HG02938 (cell line): Measurements from ENCODE around the gene PTPRD.

Experiments used
- ATAC-seq: cut with Tn5 transposase; IDR thresholded peaks from one replicate; pipeline ENCODE4 v1.9.1; 2021; ENCODE audit warnings: mild to moderate bottlenecking, moderate library complexity; ENCODE audit not compliant: unreplicated experiment

The PTPRD gene

DNA sequence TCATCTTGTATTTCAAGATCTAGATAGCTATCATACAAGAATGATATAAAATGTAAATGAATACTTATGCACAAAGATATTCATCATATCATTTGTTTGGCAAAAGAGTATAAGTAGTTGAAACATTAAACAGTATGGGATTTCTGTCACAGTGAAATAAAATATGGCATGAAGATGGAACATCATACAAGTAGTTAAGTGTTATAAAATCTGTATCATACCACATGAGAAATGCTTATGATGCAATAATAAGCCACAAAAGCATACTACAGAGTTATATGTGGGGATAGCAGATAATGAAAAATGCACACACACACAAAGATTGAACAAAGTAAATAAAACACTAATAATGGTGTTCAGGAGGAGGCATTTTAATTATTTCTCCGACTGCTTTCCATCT is 1975.2 kb downstream of the PTPRD start:
- ATAC-seq, result no peak

DNA sequence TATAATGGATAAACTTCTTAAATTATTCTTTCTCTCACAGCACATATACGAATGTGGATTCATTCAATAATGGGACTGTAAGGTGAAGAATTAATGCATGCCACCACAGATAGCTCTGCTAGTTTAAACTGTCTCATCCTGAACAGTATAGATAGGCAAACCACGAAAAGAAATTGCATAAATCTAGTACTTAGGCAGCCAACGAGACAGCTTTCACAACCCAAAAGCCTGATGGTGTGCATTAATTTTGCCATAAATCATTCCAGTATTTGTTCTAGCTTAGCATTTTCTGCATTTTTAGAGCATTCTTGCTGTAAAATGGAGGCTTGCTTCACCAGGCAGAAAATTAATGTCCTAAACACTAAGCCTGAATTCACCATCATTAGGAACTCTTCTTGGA is 1979.0 kb downstream of the PTPRD start:
- no peak for ATAC-seq

DNA sequence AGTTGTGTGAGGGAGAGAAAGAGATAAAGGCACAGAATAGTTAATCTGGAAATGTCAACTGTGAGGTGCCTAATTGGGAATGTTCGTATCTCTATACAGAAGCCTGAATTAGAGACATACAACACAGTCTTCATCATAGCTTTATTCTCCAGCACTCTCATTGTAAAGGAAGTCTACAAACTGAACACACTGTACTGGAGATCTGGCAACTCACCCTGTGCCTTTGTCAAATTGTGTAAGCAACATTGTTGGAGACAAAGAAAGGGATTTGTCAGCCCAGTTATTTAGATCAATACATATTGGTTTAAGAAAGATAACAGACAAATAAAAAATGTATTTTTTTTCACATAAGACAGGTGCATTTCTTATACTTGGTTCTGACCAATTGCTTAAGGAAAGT is 1980.3 kb downstream of the PTPRD start:
- ATAC-seq, result no peak

DNA sequence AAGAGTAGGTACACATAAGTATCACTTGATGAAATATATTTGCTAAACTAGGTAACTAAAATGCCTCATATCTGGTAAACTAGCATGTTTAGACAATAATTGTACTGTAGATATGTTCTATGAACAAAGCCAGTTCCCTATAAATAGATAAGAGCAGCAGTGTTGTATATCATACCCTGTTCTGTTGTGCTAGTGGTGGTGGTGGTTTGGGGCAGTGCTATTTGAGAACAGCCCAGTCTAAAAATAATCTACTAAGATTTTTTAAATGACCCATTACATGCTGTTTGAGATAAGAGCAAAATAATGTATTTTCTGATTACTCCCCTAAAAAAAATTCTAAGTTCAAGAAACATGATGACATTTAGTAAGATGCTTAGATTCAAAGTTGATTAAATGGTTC is 1984.0 kb downstream of the PTPRD start:
- no peak for ATAC-seq

DNA sequence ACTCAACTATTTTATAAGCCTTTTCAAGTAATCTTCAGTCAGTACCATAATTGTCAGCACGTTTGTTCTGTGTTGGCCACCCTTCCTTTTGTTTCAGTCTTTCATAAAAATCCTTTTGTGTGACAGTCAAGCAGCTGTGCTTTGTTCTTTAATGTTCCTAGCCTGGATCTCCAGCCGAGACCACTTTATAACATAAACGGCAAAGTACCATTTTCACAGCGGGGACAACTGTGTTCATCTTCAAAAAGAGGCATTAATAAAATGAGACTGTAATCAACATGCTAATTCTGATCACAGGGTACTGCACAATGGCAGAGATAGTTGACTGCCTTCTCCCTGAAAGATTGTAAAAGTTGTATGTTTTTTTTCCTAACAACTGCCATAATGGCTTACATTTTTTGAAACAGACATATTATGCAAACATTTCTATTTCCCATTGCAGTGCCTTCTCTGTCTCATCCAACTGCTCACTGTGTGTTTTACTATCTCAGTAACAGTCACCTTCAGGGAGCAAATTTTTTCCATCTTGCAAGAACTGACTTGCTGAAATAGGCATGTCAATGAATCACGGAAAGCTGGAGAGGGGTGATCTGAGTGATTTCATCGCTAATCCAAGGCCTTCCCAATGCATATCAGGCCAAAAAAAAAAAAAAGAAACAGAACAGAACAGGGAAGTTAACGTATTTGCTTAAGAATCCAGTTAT is 1984.7 kb downstream of the PTPRD start:
- no peak for ATAC-seq

DNA sequence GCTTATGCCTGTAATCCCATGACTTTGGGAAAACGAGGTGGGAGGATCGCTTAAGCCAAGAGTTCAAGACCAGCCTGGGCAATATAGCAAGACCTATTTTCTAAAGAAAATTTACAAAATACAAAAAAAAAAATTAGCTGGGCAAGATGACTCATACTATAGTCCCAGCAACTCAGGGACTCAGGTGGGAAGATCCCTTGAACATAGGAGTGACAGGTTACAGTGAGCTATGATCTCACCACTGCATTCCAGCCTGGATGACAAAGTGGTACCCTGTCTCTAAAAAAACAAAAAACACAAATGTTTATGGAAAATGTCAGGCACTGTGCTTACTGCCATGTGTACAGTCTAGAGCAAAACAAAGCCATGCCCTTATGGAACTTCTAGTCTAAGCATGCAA is 1989.9 kb downstream of the PTPRD start:
- no peak for ATAC-seq

DNA sequence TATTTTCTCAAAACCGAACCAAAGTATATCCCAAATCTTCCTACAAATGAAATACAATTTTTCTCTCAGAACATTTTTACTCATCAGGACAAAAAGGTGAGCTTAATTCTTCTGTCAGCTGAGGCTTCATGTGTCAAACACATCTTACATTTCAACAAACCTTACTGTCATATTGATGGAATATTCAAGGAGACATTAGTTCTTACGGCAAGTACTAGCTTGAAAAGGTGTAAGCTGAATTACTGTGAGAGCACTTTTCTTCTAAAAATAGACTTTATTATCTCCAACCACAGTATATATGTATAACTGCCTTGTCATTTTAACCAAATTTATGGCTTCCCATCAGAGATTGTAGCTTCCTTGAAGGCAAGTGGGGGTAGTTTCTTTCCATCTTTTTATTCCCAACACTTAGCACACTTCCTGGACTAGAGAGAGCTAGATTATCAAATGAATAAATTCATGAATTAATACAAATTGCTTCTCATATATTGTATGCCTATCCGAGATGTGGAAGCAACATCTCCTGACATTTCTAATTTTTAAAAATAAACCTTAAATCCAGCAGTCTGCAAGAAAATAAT is 1990.5 kb downstream of the PTPRD start:
- ATAC-seq, result no peak

DNA sequence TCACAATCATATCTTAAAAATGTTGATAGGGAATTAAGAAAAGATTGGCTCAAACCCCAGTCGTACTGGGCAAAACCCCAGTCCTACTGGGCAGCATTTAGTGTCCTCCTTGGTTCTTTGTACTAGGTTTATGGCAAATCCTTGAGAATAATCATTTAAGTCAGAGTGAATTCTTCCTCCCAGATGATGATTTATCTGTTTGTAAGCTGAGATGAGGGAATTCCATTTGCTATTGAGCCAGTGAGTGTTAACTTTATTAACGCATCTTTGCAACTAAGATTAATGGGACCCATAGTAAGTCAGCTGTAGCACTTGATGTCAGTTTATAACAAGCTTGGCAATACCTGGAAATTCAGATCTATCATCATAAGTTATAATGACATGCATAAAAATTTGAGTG is 1991.4 kb downstream of the PTPRD start:
- ATAC-seq, result no peak

DNA sequence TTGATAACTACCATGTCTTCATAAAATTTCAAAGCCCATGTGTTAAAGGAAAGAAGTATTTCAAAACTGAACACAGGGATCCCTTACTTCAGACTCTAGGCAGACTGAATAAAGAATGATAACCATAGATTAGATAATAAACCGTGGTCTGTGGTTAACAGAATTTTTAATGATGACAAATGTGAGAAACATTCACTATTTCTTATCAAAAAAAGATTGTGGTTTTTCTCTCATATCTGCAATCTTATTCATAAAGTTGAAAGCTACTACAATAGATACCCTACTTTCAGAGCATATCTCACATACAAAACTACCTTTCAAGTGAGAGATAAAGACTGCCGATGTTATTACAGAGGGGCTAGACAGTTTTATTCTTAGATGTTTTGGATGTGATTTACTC is 1996.4 kb downstream of the PTPRD start:
- ATAC-seq, result no peak

DNA sequence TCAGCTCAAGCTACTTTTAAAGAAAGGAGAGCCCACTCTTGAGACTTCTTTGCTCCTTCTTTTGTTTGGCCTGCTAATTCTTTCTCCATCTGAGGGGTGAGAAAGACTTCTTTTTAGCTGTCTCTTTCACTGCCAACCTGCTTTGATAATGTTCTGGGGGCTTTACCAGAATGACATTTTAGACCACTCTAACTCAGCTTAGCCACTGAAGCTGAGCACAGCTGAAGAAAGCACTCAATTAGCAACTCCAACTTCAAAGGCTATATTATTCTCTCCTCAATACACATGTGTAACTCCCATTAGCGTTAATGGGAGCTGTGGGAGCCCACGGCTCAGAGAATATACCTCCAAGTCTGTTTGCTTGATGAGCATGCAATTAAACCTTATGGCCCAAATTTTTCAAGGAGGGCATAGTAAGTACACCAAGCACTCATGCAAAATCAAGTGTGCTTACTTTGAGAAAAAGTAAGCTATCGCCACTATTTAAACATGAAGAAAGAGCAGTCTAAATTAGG is 1997.8 kb downstream of the PTPRD start:
- no peak for ATAC-seq

DNA sequence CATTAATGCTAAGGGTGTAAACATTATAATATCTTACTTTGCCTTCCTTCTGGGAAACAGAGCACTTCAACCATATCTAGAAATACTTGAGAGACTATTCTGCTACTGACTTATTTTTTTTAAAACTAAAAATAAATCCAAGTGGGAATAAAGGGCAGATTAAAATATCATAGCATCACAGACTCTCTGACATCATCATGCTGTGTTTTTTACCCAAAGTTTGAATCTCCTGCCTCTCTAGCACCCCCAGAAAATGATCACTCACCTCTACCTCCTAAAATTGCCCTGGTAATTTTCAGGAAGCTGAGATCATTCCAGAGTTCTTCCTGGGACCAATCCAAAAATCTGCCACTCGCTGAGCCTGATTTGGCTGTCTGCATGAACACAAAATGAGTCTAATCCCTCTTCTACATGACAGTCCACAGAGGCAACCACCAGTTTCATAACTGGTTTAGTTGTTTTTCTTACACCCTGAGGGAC is 1999.4 kb downstream of the PTPRD start:
- ATAC-seq, result no peak

DNA sequence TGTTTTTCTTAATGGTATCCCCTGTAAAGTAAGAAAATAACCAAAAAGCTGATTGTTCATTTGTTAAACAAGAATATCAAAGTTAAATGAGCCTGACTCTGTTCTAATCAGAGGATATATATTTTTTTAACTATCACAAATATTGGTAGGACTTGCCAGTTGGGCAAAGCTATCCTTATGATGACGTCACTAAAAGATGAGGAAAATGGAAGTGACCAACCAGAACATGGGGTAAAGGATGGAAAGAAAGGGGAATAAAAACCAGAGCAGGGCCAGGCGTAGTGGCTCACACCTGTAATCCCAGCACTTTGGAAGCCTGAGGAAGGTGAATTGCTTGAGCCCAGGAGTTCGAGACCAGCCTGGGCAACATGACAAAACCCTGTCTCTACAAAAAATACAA is 2001.6 kb downstream of the PTPRD start:
- no peak for ATAC-seq

DNA sequence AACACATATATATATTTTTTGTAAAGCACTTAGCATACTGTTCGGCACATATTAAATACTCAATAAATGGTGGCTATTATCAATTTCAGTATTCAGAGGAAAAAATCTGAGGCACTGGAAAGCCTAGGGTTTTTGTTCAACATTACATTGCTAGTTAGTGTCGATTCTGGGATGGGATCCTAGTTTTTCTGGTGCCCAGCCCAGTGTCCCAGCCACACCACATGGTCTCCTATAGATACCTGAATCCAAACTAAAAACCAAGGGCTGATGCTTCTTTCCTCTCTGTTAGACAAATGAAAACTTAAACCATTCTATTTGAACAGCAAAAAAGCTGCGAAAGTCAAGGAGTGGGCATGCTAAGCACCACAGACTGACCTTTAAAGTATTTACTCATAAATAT is 2002.5 kb downstream of the PTPRD start:
- ATAC-seq, result no peak

DNA sequence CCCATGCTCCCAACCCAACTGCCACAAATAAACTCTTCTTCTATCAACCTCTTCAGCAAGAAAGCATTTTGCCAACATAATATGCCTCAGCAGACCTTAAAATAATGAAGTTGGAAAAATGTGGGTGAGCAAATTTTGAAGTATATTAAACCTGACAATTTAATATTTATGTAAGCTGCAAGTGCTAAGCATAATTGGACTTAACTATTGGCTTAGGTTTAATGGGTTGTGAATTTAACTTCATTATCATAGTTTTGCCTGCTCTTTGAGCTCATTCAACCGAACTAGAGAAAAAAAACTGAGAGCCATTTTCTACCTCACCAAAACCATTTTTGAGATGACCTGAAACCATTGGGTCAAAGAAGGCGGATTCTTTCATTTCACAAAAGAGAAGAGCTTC is 2007.7 kb downstream of the PTPRD start:
- ATAC-seq, result no peak

DNA sequence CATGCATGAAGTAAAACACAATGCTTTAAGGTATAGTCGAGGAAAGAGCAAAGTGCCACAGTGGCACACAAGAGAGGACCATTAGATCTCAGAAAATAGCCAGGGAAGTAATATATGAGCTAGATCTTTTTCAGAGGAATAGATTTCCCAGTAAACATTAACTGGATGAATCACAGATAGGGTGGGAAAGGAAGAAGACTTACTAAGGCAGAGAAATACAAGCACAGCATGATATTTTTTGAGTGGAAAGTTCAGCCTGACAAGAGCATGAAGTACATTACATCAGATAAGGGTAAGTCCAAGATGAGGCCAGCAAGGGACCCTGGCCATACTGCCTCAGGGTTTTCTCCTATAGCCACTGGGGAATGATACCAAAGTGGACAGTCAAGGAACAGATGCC is 2008.6 kb downstream of the PTPRD start:
- no peak for ATAC-seq

DNA sequence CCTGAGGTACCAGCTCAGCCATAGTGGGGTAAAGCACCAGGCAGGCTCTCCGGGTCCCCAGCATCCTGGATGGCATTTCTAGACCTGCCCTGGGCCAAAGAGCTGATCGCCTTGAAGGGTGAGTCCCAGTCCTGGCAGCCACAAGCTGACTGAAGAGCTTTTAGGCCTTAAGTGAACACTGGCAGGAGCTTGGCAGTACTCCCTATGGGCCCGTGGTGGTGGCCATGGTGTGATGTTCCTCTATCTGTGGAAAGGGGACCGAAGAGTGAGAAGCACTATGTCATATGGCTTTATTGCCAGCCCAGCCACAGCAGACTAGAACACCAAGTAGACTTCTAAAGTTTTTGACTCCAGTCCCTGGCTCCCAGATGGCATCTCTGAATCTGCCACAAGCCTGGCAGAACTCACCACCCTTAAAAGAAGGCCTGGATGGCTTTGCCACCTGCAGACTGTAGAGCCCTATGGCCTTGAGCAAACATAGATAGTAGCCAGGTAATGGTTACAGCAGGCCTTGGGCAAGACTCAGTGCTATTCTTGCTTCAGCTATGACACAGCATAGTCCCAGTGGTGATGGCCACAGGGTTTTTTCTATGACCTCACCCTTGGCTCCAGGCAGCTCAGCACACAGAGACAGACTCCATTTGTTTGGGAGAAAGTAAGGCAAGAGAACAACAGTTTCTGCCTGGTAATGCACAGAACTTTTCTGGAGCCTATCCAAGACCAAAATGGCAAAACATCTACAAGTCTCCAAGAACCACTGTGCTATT is 2011.7 kb downstream of the PTPRD start:
- no peak for ATAC-seq

DNA sequence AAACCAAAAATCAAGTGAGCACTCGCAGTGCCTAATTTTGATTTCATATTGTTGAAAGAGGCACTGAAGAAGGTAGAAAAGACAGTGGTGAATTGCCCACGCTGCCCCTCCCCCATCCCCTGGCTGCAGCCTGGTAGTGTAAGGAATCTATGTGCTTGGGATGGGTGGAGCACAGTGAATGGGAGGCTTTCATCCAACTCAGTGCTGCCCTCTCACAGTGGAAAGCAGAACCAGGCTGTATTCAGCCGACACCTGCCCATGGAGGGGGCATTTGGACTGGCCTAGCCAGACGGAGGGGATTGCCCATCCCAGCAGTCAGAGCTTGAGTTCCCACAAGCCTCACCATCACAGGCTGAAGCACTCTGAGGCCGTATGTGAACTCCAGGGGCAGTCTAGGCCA is 2012.9 kb downstream of the PTPRD start:
- ATAC-seq, result no peak

DNA sequence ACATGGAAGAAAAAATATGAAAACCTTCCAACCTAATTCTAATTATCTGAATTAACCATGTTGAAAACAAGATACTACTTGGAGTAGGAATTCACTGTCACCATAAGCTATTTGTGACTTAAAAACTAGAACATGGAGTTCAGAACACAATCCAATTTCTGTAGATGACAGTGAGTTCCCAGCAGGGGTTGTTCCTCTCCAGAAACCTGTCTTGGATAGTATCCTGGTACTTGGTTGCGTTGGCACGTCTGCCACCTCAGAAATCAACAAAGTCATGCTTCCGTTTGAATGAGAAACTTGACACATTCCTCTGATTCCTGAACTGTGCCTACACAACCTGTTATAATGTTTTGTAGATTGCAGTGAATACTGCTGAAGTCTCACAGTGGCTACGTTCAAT is 2023.3 kb downstream of the PTPRD start:
- ATAC-seq, result no peak

DNA sequence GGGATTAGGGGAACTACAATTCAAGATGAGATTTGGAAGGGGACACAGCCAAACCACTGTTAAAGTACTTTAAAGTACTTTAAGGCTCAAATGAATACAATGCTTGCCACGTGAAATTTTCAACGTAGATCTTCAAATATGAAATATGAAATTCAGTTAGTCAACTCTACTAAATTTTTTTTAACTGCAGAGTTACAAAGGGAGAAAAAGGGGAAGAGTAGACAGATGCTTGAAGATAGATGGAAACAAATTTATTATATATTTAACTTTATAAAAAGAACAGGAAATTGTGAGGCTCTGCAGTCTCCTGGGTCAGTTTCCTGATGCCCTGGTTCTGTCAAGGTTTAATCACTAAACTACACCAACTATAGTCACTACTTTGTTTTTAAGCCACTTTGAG is 2027.8 kb downstream of the PTPRD start:
- ATAC-seq, result no peak

DNA sequence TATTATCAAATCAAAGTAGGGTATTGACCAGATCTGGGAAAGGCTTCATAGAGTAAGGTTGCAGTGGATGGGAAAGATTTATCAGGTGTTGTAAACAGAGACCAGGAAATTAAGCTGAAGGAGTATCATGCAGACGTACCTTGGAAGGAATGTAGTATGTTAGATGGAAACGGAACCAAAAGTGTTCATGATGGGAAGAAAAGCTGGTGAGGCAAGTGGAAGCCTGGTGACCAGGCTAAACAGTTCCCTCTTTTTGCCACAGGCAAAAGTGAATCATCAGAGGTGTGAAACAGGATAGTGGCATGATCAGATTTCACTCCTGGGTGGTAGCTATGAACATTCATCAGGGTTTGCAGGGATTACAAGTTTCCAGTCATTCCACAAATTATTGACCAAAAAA is 2033.1 kb downstream of the PTPRD start:
- ATAC-seq, result no peak

DNA sequence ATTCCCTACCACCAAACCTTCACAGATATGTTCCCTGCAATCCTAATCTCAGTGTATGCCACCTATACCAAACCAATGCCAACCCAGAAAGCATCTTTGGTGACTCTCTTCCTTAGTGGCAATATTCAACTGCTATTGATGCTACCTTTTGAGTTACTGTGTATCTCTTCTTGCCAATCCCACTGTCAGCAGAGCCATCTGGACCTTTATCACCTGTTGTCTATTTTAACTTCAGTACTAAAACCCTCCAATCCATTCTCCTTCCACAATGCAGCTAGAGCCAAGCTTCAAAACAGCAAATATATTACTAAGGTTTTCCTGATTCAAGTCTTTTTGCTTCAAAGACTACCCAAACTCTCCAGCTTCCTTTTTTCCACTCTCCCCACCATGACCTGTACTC is 2036.1 kb downstream of the PTPRD start:
- ATAC-seq, result no peak

DNA sequence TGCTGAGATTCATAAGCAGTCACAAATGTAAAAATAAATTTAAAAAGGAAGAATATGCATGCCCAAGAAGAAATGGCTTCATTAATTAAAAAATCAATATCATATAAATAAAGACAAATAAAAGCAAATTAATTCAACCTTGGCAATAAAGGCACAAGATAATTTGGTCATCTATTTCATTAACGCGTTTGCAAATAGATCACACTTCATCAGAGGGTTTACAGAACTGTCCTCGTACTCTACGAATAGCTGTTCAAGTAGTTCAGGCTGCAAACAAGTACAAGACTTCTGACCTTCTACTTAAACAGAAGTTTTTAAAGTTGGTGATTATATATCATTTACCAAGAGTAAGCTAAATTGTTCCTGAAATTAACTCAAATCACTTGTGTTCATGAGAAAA is 2038.0 kb downstream of the PTPRD start:
- no peak for ATAC-seq
